Measurements from ENCODE around the gene PCSK6. TPM values are rescaled to one million over a fixed set of nuclear protein-coding genes. Genes with fewer than 3 reads are reported as not detected.

Gene PCSK6
- total RNA-seq, 1 experiment from 2014 or later: 2.9 TPM

DNA sequence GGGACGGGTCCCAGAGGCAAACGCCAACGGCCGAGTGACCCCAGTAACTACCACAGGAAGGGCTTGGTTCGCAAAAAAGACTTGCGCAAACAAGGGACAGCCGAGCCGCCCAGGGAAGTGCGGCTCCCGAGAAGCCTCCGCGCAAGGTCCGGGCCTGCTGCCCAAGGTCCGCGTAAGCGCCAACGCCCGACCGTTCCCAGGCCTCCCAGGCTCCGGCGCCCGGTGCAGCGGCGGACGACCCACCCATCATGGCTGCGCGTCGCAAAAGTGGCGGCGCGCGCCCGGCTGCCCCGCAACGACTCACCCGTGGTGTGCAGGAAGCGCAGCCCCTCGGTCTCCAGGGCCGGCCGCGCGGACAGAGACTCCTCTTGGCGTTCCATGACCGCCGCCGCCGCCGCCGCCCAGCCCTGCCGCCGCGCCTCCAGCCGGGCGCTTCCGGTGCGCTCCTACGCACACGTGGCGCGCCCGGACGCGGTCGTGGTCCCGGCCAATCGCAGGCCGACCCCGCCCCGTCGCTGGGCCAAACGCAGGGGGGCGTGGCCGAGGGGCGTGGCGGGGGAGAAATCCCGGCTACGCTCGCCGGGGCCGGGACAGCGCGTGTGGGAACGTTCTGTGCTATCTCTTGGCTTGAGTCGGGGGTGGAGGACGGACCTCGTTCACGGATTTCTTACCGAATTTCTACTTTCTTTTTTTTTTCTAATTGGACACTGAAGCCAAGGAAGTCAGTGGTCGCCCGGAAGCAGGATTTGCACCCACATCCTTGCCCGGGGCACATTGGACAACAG, 212.3 kb downstream of the PCSK6 start, which contains the start of gene SELENOS (continued):
- TF ChIP-seq, protein P1, sequence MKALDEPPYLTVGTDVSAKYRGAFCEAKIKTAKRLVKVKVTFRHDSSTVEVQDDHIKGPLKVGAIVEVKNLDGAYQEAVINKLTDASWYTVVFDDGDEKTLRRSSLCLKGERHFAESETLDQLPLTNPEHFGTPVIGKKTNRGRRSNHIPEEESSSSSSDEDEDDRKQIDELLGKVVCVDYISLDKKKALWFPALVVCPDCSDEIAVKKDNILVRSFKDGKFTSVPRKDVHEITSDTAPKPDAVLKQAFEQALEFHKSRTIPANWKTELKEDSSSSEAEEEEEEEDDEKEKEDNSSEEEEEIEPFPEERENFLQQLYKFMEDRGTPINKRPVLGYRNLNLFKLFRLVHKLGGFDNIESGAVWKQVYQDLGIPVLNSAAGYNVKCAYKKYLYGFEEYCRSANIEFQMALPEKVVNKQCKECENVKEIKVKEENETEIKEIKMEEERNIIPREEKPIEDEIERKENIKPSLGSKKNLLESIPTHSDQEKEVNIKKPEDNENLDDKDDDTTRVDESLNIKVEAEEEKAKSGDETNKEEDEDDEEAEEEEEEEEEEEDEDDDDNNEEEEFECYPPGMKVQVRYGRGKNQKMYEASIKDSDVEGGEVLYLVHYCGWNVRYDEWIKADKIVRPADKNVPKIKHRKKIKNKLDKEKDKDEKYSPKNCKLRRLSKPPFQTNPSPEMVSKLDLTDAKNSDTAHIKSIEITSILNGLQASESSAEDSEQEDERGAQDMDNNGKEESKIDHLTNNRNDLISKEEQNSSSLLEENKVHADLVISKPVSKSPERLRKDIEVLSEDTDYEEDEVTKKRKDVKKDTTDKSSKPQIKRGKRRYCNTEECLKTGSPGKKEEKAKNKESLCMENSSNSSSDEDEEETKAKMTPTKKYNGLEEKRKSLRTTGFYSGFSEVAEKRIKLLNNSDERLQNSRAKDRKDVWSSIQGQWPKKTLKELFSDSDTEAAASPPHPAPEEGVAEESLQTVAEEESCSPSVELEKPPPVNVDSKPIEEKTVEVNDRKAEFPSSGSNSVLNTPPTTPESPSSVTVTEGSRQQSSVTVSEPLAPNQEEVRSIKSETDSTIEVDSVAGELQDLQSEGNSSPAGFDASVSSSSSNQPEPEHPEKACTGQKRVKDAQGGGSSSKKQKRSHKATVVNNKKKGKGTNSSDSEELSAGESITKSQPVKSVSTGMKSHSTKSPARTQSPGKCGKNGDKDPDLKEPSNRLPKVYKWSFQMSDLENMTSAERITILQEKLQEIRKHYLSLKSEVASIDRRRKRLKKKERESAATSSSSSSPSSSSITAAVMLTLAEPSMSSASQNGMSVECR (CRISPR knock-in tag; IDR thresholded peaks at IDR 0.05; ENCODE audit: borderline replicate concordance): peak; percentile 77; the same call in 1 of the 2 replicates
- TF ChIP-seq JAZF1 (CRISPR knock-in tag; IDR thresholded peaks at IDR 0.05) (no peak), ZNF423 (CRISPR knock-in tag; IDR thresholded peaks at IDR 0.05) (no peak), NR1H2 (CRISPR knock-in tag; IDR thresholded peaks at IDR 0.05) (no peak), TEAD1 (CRISPR knock-in tag; IDR thresholded peaks at IDR 0.05) (peak; percentile 89), HMGA2 (CRISPR knock-in tag; IDR thresholded peaks at IDR 0.05) (no peak)
- TF ChIP-seq, protein P2, sequence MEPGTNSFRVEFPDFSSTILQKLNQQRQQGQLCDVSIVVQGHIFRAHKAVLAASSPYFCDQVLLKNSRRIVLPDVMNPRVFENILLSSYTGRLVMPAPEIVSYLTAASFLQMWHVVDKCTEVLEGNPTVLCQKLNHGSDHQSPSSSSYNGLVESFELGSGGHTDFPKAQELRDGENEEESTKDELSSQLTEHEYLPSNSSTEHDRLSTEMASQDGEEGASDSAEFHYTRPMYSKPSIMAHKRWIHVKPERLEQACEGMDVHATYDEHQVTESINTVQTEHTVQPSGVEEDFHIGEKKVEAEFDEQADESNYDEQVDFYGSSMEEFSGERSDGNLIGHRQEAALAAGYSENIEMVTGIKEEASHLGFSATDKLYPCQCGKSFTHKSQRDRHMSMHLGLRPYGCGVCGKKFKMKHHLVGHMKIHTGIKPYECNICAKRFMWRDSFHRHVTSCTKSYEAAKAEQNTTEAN (CRISPR knock-in tag; IDR thresholded peaks at IDR 0.05): no peak
- TF ChIP-seq, protein P3, sequence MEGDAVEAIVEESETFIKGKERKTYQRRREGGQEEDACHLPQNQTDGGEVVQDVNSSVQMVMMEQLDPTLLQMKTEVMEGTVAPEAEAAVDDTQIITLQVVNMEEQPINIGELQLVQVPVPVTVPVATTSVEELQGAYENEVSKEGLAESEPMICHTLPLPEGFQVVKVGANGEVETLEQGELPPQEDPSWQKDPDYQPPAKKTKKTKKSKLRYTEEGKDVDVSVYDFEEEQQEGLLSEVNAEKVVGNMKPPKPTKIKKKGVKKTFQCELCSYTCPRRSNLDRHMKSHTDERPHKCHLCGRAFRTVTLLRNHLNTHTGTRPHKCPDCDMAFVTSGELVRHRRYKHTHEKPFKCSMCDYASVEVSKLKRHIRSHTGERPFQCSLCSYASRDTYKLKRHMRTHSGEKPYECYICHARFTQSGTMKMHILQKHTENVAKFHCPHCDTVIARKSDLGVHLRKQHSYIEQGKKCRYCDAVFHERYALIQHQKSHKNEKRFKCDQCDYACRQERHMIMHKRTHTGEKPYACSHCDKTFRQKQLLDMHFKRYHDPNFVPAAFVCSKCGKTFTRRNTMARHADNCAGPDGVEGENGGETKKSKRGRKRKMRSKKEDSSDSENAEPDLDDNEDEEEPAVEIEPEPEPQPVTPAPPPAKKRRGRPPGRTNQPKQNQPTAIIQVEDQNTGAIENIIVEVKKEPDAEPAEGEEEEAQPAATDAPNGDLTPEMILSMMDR (IDR thresholded peaks at IDR 0.05): no peak
- TF ChIP-seq, protein P4, sequence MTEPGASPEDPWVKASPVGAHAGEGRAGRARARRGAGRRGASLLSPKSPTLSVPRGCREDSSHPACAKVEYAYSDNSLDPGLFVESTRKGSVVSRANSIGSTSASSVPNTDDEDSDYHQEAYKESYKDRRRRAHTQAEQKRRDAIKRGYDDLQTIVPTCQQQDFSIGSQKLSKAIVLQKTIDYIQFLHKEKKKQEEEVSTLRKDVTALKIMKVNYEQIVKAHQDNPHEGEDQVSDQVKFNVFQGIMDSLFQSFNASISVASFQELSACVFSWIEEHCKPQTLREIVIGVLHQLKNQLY (CRISPR knock-in tag; IDR thresholded peaks at IDR 0.05): no peak

DNA sequence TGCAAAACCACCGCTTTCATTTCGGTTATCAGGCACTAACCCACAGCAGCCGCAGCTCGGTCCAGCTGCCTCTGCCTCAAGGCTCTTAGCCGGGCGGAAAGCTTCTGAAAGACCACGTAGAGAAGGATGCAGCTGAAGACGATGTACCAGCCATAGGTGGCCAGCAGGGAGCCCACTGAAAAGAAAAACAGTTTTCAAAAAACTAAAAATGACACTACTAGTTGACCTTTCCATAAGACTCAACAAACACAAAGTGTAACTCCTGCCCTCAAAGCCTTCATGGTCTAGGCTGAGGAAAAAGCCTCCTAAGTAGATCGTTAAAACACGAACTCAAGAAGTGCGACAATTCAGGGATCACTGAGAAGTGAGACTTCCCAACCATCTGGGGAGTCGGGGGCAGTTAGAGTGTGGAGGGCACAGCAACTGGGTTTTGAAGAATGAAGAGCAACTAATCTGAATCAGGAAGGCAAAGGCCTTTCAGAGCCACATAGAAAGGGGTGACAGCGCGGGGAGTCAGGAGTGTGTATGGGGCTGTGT, 212.9 kb downstream of the PCSK6 start:
- ChIA-PET POLR2A (no interaction called here), CTCF (interaction anchor here (0.6 to 1.2 kb wide), 8 partner anchors 9 to 379 kb away, joined by 3 to 11 read pairs (median 4); no protein-coding TSS in a partner anchor)
- Mint-ChIP-seq H3K27ac (peak overlapping the region; percentile 96), H3K27me3 (ENCODE audit: low read depth) (no peaks in the 10 kb centered on the region), H3K4me1 (peaks cover 9% of the 10 kb centered on the region), H3K9me3 (no peaks in the 10 kb centered on the region), H3K4me3 (peak overlapping the region; percentile 99), H3K36me3 (peaks cover 46% of the 10 kb centered on the region)
- DNase-seq (ENCODE audit: low spot score) (no peak), ATAC-seq (peak; percentile 18)
- TF ChIP-seq ZNF423 (CRISPR knock-in tag; IDR thresholded peaks at IDR 0.05) (no peak), CREM (CRISPR knock-in tag; IDR thresholded peaks at IDR 0.05) (no peak), ZNF416 (CRISPR knock-in tag; IDR thresholded peaks at IDR 0.05) (no peak), NFYB (CRISPR knock-in tag; conservative IDR thresholded peaks at IDR 0.05; ENCODE audit: low read depth) (no peak), ZBTB21 (CRISPR knock-in tag; IDR thresholded peaks at IDR 0.05; ENCODE audit: borderline replicate concordance) (no peak), NFE2L1 (CRISPR knock-in tag; IDR thresholded peaks at IDR 0.05) (no peak), ETV6 (CRISPR knock-in tag; IDR thresholded peaks at IDR 0.05) (no peak)
- TF ChIP-seq, protein P5, sequence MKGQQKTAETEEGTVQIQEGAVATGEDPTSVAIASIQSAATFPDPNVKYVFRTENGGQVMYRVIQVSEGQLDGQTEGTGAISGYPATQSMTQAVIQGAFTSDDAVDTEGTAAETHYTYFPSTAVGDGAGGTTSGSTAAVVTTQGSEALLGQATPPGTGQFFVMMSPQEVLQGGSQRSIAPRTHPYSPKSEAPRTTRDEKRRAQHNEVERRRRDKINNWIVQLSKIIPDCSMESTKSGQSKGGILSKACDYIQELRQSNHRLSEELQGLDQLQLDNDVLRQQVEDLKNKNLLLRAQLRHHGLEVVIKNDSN (CRISPR knock-in tag; IDR thresholded peaks at IDR 0.05): no peak
- TF ChIP-seq, protein P6, sequence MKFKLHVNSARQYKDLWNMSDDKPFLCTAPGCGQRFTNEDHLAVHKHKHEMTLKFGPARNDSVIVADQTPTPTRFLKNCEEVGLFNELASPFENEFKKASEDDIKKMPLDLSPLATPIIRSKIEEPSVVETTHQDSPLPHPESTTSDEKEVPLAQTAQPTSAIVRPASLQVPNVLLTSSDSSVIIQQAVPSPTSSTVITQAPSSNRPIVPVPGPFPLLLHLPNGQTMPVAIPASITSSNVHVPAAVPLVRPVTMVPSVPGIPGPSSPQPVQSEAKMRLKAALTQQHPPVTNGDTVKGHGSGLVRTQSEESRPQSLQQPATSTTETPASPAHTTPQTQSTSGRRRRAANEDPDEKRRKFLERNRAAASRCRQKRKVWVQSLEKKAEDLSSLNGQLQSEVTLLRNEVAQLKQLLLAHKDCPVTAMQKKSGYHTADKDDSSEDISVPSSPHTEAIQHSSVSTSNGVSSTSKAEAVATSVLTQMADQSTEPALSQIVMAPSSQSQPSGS (CRISPR knock-in tag; IDR thresholded peaks at IDR 0.05; ENCODE audit: borderline replicate concordance, low read depth): no peak
- TF ChIP-seq, protein P7, sequence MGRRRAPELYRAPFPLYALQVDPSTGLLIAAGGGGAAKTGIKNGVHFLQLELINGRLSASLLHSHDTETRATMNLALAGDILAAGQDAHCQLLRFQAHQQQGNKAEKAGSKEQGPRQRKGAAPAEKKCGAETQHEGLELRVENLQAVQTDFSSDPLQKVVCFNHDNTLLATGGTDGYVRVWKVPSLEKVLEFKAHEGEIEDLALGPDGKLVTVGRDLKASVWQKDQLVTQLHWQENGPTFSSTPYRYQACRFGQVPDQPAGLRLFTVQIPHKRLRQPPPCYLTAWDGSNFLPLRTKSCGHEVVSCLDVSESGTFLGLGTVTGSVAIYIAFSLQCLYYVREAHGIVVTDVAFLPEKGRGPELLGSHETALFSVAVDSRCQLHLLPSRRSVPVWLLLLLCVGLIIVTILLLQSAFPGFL (CRISPR knock-in tag; IDR thresholded peaks at IDR 0.05; ENCODE audit: borderline replicate concordance): no peak
- TF ChIP-seq, protein P8, sequence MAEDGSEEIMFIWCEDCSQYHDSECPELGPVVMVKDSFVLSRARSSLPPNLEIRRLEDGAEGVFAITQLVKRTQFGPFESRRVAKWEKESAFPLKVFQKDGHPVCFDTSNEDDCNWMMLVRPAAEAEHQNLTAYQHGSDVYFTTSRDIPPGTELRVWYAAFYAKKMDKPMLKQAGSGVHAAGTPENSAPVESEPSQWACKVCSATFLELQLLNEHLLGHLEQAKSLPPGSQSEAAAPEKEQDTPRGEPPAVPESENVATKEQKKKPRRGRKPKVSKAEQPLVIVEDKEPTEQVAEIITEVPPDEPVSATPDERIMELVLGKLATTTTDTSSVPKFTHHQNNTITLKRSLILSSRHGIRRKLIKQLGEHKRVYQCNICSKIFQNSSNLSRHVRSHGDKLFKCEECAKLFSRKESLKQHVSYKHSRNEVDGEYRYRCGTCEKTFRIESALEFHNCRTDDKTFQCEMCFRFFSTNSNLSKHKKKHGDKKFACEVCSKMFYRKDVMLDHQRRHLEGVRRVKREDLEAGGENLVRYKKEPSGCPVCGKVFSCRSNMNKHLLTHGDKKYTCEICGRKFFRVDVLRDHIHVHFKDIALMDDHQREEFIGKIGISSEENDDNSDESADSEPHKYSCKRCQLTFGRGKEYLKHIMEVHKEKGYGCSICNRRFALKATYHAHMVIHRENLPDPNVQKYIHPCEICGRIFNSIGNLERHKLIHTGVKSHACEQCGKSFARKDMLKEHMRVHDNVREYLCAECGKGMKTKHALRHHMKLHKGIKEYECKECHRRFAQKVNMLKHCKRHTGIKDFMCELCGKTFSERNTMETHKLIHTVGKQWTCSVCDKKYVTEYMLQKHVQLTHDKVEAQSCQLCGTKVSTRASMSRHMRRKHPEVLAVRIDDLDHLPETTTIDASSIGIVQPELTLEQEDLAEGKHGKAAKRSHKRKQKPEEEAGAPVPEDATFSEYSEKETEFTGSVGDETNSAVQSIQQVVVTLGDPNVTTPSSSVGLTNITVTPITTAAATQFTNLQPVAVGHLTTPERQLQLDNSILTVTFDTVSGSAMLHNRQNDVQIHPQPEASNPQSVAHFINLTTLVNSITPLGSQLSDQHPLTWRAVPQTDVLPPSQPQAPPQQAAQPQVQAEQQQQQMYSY (CRISPR knock-in tag; IDR thresholded peaks at IDR 0.05): no peak
